Germinal center (tissue), 1 donor: ENCODE results near the gene ZNF750.
"Not testable (repeated sequence)": the region's sequence is repeated elsewhere in the genome, so short reads cannot be mapped to it uniquely, and the experiment has no call there.

ENCODE experiments used
- DNase-seq: peaks from one replicate; pipeline ENCODE4 v3.0.0; 2012; ENCODE audit warnings: mixed read lengths, low spot score

ZNF750 gene

DNA sequence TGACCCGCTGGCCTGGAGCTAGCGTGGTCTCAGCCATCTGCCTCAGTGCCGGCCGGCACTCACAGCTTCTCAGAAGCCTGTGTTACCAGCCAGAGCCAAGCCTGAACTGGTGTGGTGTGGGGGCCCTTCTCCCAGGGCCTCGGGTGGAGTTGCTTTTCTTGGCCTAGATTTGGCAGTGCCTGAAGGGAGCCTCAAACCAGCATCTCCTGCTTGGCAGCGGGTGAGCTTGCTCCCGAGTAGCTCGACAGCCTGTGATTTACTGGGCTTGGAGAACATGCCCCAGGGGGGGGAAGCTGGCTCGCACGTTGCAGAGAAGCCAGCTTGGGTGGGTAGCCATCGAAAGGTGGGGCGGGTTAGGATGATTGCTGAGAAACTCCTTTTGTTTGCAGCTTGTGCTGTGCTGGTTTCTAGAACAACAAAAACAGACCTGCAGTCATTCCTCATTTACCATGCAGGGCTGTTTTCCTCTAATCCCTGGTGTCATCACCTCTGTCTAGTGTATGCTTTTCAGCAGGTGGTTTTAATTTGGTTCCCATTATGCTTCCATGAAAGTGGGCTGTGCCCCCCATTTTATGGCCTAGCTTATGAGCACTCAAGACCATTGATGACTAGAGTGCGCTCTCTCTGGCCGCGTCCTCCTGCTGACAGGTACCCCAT is 45.7 kb downstream of the ZNF750 start:
- no peak for DNase-seq

GRCh38 chr17:82791532-82791931 is 48.3 kb downstream of the ZNF750 start:
- no peak for DNase-seq

GRCh38 chr17:82790391-82790790 is 49.4 kb downstream of the ZNF750 start:
- DNase-seq = no peak

DNA sequence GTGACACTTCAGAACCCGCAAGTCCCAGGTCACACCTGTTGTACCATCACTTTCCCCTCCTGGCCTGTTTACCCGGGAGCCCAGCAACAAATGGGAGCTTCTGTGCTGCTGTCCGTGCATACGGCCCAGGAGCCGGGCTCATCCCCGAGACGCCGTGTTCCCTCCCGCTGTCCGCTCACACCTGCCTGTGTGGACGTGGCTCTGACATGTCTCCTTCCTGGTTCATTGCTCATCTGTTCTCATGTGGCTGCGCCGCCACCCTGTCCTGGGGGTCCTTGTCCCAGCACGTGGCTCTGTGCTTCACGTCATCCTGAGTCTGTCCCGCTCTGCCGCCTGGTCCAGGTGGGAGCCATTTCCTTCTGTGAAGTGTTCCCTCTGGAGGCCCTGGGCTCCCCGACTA is 50.0 kb downstream of the ZNF750 start:
- DNase-seq = no peak

- no peak for DNase-seq
Measured at GRCh38 chr17:82789051-82789592, 50.7 kb downstream of the ZNF750 start.

DNA sequence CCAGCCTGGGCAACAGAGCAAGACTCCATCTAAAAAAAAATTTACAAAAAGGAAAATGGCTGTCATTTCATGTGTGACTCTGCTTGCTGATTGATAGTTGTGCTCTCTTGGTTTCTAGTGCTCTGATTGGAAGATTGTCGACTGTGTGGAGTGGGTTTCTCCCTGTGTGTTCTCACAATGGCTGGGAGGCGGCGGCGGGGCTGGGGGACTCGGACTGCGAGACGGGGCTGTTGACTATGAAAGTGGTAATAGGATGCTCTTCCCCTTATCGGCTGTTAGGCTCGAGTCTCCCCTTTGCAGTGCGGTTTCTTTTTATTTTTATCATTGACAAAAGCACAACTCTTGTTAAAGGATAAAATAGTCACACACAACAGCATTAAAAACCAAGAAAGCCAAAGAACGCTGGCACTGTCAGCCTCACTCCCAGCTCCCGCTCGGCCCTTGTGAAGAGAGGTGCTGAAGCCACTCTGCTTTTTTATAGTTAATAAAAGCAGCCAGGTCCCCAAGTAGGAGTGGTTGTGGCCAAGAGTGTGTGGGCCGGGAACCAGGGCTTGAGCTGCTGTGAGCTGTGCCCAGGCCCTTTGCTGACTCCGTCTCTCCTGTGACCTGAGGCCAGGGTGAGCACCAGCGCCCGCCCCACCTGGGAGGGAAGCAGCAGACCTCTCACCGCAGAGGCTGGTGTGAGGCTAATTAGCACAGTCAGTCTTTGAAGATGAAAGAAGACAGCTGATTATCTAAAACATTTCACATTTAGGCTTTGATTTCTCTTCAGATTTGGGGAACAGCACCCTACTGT is 51.4 kb downstream of the ZNF750 start:
- DNase-seq = no peak

DNA sequence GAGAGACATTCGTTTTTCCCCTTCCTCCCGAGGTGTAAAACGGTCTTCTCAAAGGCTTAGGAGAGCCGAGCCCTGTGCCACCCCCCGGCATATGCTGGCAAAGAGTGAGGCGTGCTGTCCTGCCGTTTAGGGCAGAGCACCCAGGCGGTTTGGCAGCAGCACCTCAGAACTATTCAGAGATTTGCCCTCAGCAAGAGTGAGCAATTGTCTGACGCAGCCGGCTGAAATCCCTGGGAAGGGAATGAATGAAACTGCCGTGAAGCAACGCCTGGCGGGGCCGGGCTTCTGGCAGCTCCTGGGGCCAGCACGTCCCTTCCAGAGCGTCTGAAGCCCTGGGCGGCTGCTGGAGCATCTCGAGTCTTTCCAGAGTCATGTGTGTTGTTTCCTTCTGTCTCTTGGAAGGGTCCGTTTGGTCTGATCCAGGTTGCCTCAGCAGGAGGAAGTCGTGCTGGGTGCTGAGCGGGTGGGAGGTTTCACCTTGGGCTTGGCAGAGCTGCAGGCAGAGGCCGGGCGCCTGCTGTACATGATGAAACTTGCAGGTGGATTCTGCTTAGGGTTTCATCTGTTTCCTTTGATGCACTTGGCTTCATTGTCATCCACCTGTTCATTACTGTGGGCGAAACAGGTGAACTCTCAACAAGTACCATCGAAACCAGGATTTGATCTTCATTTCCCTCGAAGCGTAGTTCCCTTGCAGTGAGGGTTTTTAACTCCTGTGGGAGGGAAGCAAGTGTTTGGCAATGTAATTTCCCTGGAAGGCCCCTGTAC is 52.6 kb downstream of the ZNF750 start:
- no peak for DNase-seq

DNA sequence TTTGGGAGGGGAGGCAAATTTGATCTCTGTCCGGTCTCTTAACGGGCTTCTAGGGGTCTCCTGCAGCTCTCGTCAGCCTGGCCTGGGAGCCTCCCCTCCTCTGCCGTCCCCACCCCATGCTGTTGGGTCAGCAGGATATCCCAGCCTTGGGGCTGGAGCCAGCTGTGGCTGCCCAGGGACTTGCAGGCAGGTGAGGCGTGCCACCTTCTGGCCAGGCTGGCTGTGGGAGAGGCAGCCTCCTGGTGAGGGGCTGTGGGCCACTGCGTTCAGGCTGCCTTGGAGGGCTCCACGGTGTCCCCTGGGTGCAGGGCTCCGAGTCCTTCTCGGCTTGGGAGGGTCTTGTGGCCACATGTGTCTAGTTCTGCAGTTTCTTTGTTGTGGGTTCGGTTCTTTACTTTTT is 53.4 kb downstream of the ZNF750 start:
- DNase-seq = no peak

- not testable (repeated sequence) for DNase-seq
Measured at GRCh38 chr17:82785581-82785980, 54.2 kb downstream of the ZNF750 start.

- DNase-seq = no peak
Measured at GRCh38 chr17:82783498-82783897, 56.3 kb downstream of the ZNF750 start.

GRCh38 chr17:82782657-82783207 is 57.1 kb downstream of the ZNF750 start:
- no peak for DNase-seq

DNA sequence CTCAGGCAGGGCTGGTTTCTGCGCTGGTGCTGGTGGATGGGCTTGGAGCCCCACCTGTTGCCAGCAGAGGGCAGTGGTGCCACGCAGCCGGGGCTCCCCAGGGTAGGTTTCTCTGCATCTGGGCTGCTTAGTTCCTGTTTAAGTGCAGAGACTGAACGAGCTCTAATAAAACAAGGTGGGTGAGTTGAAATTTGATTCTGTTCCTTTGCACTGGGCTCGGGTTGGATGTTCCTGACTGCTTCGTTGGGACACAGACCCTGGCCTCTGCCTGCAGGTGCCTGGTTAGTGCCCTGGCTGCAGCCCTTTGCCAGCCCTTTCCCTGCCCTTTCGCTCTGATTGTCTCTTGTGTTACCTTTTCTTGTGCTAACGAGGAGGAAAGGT is 57.9 kb downstream of the ZNF750 start:
- peak; percentile 95 for DNase-seq

GRCh38 chr17:82780971-82781893 is 58.6 kb downstream of the ZNF750 start:
- no peak for DNase-seq

GRCh38 chr17:82780195-82780594 is 59.6 kb downstream of the ZNF750 start:
- DNase-seq = no peak

DNA sequence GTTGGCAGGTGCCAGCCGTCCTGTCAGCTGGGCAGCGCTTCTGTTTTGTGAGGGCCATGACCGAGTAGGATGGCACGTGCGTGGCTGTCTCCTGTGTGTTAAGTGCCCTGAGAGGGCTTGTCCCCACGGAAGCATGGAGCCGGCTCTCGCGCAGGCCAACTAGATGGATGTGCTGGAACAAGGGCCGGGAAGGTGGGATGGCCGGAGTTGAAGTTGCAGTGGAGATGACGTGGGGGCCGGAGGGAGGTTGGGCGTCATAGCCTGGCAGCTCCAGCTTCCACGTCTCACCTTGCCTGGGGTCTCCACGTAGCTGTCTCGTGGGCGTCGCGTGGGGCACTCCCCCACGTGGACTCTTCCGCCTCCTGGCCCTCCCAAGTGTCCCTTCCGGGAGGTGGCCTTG is 60.3 kb downstream of the ZNF750 start:
- DNase-seq = no peak
